HepG2 (cell line): ENCODE data around the gene PTPRF. TPM values are rescaled to one million over a fixed set of nuclear protein-coding genes. Genes with fewer than 3 reads are reported as not detected.
A peak's percentile ranks its signal among the peaks of the same experiment; 100 is the strongest.

Experiments used
- ATAC-seq: fragments of 200-7000 bp; cut with Tn5 transposase; 3 replicates; pipeline ENCODE4 v1.9.1; 2020; ENCODE audit warnings: mild to moderate bottlenecking, moderate library complexity
- BruUV-seq: library from RNA; stranded (reverse); fragments of 400-500 nt; replicated peaks from 2 replicates; lab custom pipeline; 2021; lab: Mats Ljungman, UMichigan
- CTCF ChIA-PET: fragments of 300-600 bp; formaldehyde crosslinking; extraction: SDS; loops from one replicate; lab custom pipeline; 2021; ENCODE audit warnings: low total read pairs, inconsistent platforms, low intra/inter-chr PET ratio; lab: Yijun Ruan, JAX
- POLR2A ChIA-PET: fragments of 350-600 bp; sonication (Branson Sonifier 250); formaldehyde crosslinking; loops from one replicate; lab custom pipeline; 2020; ENCODE audit warnings: antibody characterized with exemption, inconsistent platforms; lab: Yijun Ruan, JAX
- DNase-seq: peaks from one replicate; pipeline ENCODE4 v3.0.0-alpha.2; 2015; ENCODE audit warnings: low spot score
- FAIRE-seq: peaks from 3 replicates; lab custom pipeline; 2011; peaks lifted over from hg19 to GRCh38; lab: Jason Lieb, UNC
- H2AFZ ChIP-seq: one replicate; pipeline ENCODE4 v1.6.1; 2011; ENCODE audit warnings: low read length, inconsistent platforms
- H3K27ac ChIP-seq: fragments of 300-600 bp; 3 replicates; pipeline ENCODE4 v1.8.0; 2011; ENCODE audit warnings: mixed run types, mild to moderate bottlenecking, mixed read lengths, low read length, inconsistent platforms; ENCODE audit not compliant: insufficient read depth; ENCODE audit errors: extremely low read length
- H3K27me3 ChIP-seq, 2 experiments: fragments of 200-600 bp in 1 of 2; 2 replicates in 1 of 2; 3 replicates in 1 of 2; pipeline versions ENCODE4 v1.6.0 to v1.8.0; 2011; ENCODE audit warnings: low read length in 2 of 2, mild to moderate bottlenecking in 2 of 2, moderate library complexity in 2 of 2, inconsistent platforms in 1 of 2; ENCODE audit not compliant: insufficient read depth in 2 of 2, control insufficient read depth in 1 of 2
- H3K36me3 ChIP-seq, 2 experiments: fragments of 200-600 bp in 1 of 2; replicated peaks in 1 of 2; 2 replicates in 1 of 2; 3 replicates in 1 of 2; pipeline versions ENCODE4 v1.5.1 to v1.8.0; 2011; ENCODE audit warnings: low read length in 2 of 2, inconsistent platforms in 1 of 2; ENCODE audit not compliant: insufficient read depth in 2 of 2, control insufficient read depth in 1 of 2
- H3K4me1 ChIP-seq: 2 replicates; pipeline ENCODE4 v1.5.1; 2012; ENCODE audit warnings: low read length, inconsistent platforms; ENCODE audit not compliant: insufficient read depth
- H3K4me2 ChIP-seq: 2 replicates; pipeline ENCODE4 v1.6.0; 2011; ENCODE audit warnings: low read depth, low read length, inconsistent platforms
- H3K4me3 ChIP-seq, 3 experiments: fragments of 200-600 bp in 1 of 3; sonication (generic), shearing (Covaris generic) in 1 of 3; replicated peaks in 1 of 3; 2 replicates each; pipeline ENCODE4 v1.5.1; 2011 to 2016; ENCODE audit warnings: low read length in 3 of 3, inconsistent platforms in 2 of 3, low read depth in 2 of 3, mild to moderate bottlenecking in 2 of 3, control low read depth in 1 of 3, mixed read lengths in 1 of 3; ENCODE audit not compliant: insufficient read depth in 1 of 3
- H3K79me2 ChIP-seq: one replicate; pipeline ENCODE4 v1.6.1; 2011; ENCODE audit warnings: low read length, inconsistent platforms; ENCODE audit not compliant: insufficient read depth
- H3K9ac ChIP-seq: 2 replicates; pipeline ENCODE4 v1.6.0; 2011; ENCODE audit warnings: mild to moderate bottlenecking, low read depth, low read length, inconsistent platforms; ENCODE audit not compliant: insufficient read depth
- H3K9me3 ChIP-seq: 2 replicates; pipeline ENCODE4 v1.5.1; 2012; ENCODE audit warnings: mild to moderate bottlenecking, low read length
- H4K20me1 ChIP-seq: 2 replicates; pipeline ENCODE4 v1.6.0; 2011; ENCODE audit warnings: inconsistent platforms, mild to moderate bottlenecking, low read length, moderate library complexity; ENCODE audit not compliant: insufficient read depth
- BORCS8-MEF2B ChIP-seq: sonication (generic); formaldehyde crosslinking; IDR thresholded peaks from 2 replicates; pipeline ENCODE4 v1.8.0; 2022; ENCODE audit warnings: mild to moderate bottlenecking, missing genetic modification reagents
- CREB1 ChIP-seq, 2 experiments: fragments of 450-650 bp in 1 of 2; IDR thresholded peaks; 2 replicates each; pipeline ENCODE4 v1.6.1; 2016 to 2017; ENCODE audit warnings: control low read depth in 1 of 2, mild to moderate bottlenecking in 1 of 2, missing compliant biosample characterization in 1 of 2, missing genetic modification characterization in 1 of 2
- ERF ChIP-seq: IDR thresholded peaks from 2 replicates; pipeline ENCODE4 v1.6.1; 2018; ENCODE audit warnings: missing biosample characterization, missing genetic modification reagents
- EZH2 ChIP-seq: conservative IDR thresholded peaks from 2 replicates; pipeline ENCODE4 v1.6.1; 2012; ENCODE audit warnings: mild to moderate bottlenecking, low read depth, low read length, moderate library complexity
- HNF4G ChIP-seq, 2 experiments: sonication (generic) in 1 of 2; formaldehyde crosslinking in 1 of 2; IDR thresholded peaks; 2 replicates each; pipeline versions ENCODE4 v1.4.0 to v1.6.1; 2011 to 2020; ENCODE audit warnings: borderline replicate concordance in 2 of 2, low read depth in 2 of 2, mild to moderate bottlenecking in 2 of 2, low read length in 1 of 2, missing genetic modification reagents in 1 of 2, moderate library complexity in 1 of 2
- NFKBIZ ChIP-seq: IDR thresholded peaks from 2 replicates; pipeline ENCODE4 v1.6.1; 2018; ENCODE audit warnings: missing genetic modification reagents, missing compliant biosample characterization
- THAP8 ChIP-seq: sonication (generic); formaldehyde crosslinking; IDR thresholded peaks from 2 replicates; pipeline ENCODE4 v1.5.1; 2020; ENCODE audit warnings: missing genetic modification reagents, mild to moderate bottlenecking, borderline replicate concordance
- ZBTB33 ChIP-seq: sonication (generic); formaldehyde crosslinking; IDR thresholded peaks from 2 replicates; pipeline ENCODE4 v1.4.0; 2020; ENCODE audit warnings: missing genetic modification reagents
- ZNF619 ChIP-seq: sonication (generic); formaldehyde crosslinking; IDR thresholded peaks from 2 replicates; pipeline ENCODE4 v1.4.0; 2020; ENCODE audit warnings: mild to moderate bottlenecking, missing genetic modification reagents
- ZNF629 ChIP-seq: sonication (generic); formaldehyde crosslinking; conservative IDR thresholded peaks from 2 replicates; pipeline ENCODE4 v1.5.0; 2020; ENCODE audit warnings: missing genetic modification reagents
- ZNF7 ChIP-seq: IDR thresholded peaks from 2 replicates; pipeline ENCODE4 v1.6.1; 2016; ENCODE audit warnings: missing biosample characterization, missing genetic modification reagents
- WGBS: methylation state at CpG from one replicate; pipeline ENCODE4 v1.1.6; 2017; ENCODE audit warnings: low lambda C conversion rate; 5-methylcytosine and 5-hydroxymethylcytosine counted together
- in situ Hi-C: cut with HindIII; loops from 2 replicates; pipeline ENCODE4 v1.10.0; 2017; ENCODE audit warnings: low pct_unique_long_range_greater_than_20kb; ENCODE audit not compliant: extremely low pct_ligation_motif_present
- intact Hi-C: fragments of 100-400 bp; cut with micrococcal nuclease; formaldehyde crosslinking; loops from one replicate; pipeline ENCODE4 v1.10.0; 2022; ENCODE audit not compliant: unreplicated experiment
- polyA plus RNA-seq, 8 experiments: library from polyadenylated mRNA; depleted of rRNA in 3 of 8; stranded (reverse) in 7 of 8; unstranded in 1 of 8; fragments of >200 nt; fragmentation: Illumina TruSeq in 4 of 8; extraction: Trizol in 4 of 8; gene quantifications; 2 replicates each; pipeline versions ENCODE4 v1.2.1 to v1.2.3, GENCODE V29; 2011 to 2016; ENCODE audit warnings: low read depth in 4 of 8, missing spikeins in 1 of 8, mixed read lengths in 1 of 8; ENCODE audit not compliant: insufficient read depth in 1 of 8
- total RNA-seq, 5 experiments: library from RNA; depleted of rRNA; stranded (reverse); fragments of >200 nt; fragmentation: Illumina TruSeq; extraction: Trizol; gene quantifications; 2 replicates each; pipeline ENCODE4 v1.2.3, GENCODE V29; 2016; ENCODE audit warnings: low read depth in 1 of 5

PTPRF gene
- total and polyA plus RNA-seq, 2 of the 13 experiments (the other 11 are each of a cell fraction or from before 2014, with no cell fraction given): 55.9 to 167 TPM

- TF ChIP-seq ZBTB33 (CRISPR knock-in tag) (0 out of 2 replicates have a peak, but pooled peaks have one; percentile 11), ZNF629 (peak; percentile 76), THAP8 (CRISPR knock-in tag) (no peak), CREB1 (IDR thresholded peaks at IDR 0.05) (no peak), CREB1 (CRISPR knock-in tag; IDR thresholded peaks at IDR 0.05) (no peak), ZNF619 (CRISPR knock-in tag) (no peak), NFKBIZ (CRISPR knock-in tag) (no peak), BORCS8-MEF2B (no peak), ZNF7 (CRISPR knock-in tag) (no peak), ERF (CRISPR knock-in tag) (no peak), HNF4G (IDR thresholded peaks at IDR 0.05; ENCODE audit: borderline replicate concordance, low read depth, low read length) (no peak), HNF4G (CRISPR knock-in tag; IDR thresholded peaks at IDR 0.05; ENCODE audit: borderline replicate concordance, low read depth) (no peak), EZH2 (no peak)
- TF ChIP-seq, all 625 proteins: peak for 2
- no TSS peak for BruUV-seq
- H3K9me3 ChIP-seq: peaks cover 8% of the 10 kb centered on the region; the same call in 1 of the 2 replicates
- no peaks in the 10 kb centered on the region for H3K79me2 ChIP-seq
- POLR2A ChIA-PET: no interaction called here
- H3K4me1 ChIP-seq: peaks cover 20% of the 10 kb centered on the region
- no peaks in the 10 kb centered on the region for H3K27me3 ChIP-seq
- H4K20me1 ChIP-seq: no peaks in the 10 kb centered on the region
- WGBS: 59% methylated on average over 6 of the region's 7 CpGs
- H3K4me2 ChIP-seq: no peak overlapping the region
- H3K27ac ChIP-seq: no peak overlapping the region
- H3K36me3 ChIP-seq: no peaks in the 10 kb centered on the region
- ATAC-seq: no peak
- no peak overlapping the region for H2AFZ ChIP-seq
- in situ Hi-C loops: no loop called here
- no peak overlapping the region for H3K9ac ChIP-seq
- no peak overlapping the region for H3K4me3 ChIP-seq
- CTCF ChIA-PET: no interaction called here
- FAIRE-seq: no peak
- intact Hi-C loops: no loop called here
- DNase-seq: no peak
These were observed 35.5 kb upstream of the PTPRF start for GRCh38 chr1:43495204-43495603.
